Lower leg skin (tissue), 3 donors: Measurements from ENCODE around the gene PTPN1.

Experiments used
- POLR2A ChIP-seq, 2 donors: fragments of 450-650 bp; IDR thresholded peaks; one replicate each; pipeline ENCODE4 v1.6.1; 2016 to 2017; ENCODE audit warnings: antibody characterized with exemption in 2 of 2, mild to moderate bottlenecking in 1 of 2, moderate library complexity in 1 of 2
- TF ChIP-seq, protein P1 (sequence below), 3 donors: fragments of 450-650 bp; IDR thresholded peaks; one replicate each; pipeline ENCODE4 v1.5.1; 2016; ENCODE audit warnings: antibody characterized with exemption in 3 of 3, mild to moderate bottlenecking in 3 of 3, moderate library complexity in 2 of 3

DNA sequence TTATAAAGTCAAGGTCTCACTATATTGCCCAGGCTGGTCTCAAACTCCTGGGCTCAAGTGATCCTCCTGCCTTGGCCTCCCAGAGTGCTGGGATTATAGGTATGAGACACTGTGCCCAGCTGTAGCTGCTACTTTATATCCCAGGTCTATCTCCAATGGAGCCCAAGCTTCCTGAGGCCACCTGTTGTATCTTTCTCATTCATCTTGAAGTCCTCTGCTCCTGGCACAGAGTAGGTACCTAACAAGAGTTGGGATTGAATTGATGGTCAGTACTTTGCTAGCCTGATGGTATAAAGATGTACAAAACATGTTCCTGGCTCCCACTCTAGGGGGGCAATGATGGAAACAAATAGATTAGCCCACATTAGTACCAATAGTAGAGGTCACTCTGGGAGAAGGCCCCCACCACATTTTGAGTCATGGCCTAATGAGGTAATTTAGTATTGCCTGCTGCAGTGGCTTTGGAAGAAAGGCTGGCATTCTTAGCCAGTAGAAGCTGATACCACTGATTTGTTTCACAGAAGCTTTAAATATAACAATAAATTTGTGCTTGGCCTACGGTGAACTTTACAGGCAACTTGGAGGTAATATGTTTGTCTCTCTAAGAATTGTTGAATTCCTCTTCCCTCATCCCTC, 5.4 kb downstream of the PTPN1 start:
- TF ChIP-seq, protein P1, sequence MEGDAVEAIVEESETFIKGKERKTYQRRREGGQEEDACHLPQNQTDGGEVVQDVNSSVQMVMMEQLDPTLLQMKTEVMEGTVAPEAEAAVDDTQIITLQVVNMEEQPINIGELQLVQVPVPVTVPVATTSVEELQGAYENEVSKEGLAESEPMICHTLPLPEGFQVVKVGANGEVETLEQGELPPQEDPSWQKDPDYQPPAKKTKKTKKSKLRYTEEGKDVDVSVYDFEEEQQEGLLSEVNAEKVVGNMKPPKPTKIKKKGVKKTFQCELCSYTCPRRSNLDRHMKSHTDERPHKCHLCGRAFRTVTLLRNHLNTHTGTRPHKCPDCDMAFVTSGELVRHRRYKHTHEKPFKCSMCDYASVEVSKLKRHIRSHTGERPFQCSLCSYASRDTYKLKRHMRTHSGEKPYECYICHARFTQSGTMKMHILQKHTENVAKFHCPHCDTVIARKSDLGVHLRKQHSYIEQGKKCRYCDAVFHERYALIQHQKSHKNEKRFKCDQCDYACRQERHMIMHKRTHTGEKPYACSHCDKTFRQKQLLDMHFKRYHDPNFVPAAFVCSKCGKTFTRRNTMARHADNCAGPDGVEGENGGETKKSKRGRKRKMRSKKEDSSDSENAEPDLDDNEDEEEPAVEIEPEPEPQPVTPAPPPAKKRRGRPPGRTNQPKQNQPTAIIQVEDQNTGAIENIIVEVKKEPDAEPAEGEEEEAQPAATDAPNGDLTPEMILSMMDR (IDR thresholded peaks at IDR 0.05), result no peak
- no peak for TF ChIP-seq POLR2A (IDR thresholded peaks at IDR 0.05)
